BE2C (cell line): ENCODE results near the gene CD83.

ENCODE experiments used
- DNase-seq: peaks from one replicate; pipeline ENCODE4 v3.0.0-alpha.2; 2020
- H3K27me3 ChIP-seq: fragments of 250-450 bp; sonication (Bioruptor Pico); 2 replicates; pipeline ENCODE4 v1.5.1; 2020; ENCODE audit warnings: mild to moderate bottlenecking
- H3K36me3 ChIP-seq: fragments of 250-450 bp; sonication (Bioruptor Pico); 2 replicates; pipeline ENCODE4 v1.5.1; 2020; ENCODE audit warnings: mild to moderate bottlenecking
- H3K4me1 ChIP-seq: fragments of 250-450 bp; sonication (Bioruptor Pico); 2 replicates; pipeline ENCODE4 v1.5.1; 2020
- H3K4me3 ChIP-seq: 2 replicates; pipeline ENCODE4 v1.5.1; 2011; ENCODE audit warnings: low read depth, low read length
- H3K9me3 ChIP-seq: fragments of 250-450 bp; sonication (Bioruptor Pico); 2 replicates; pipeline ENCODE4 v1.5.1; 2020
- TF ChIP-seq, protein P1 (sequence below): IDR thresholded peaks from 2 replicates; pipeline ENCODE4 v1.5.1; 2012; ENCODE audit warnings: mild to moderate bottlenecking, low read depth, low read length

CD83 gene

GRCh38 chr6:14174996-14175395, 57.4 kb downstream of the CD83 start:
- TF ChIP-seq, protein P1, sequence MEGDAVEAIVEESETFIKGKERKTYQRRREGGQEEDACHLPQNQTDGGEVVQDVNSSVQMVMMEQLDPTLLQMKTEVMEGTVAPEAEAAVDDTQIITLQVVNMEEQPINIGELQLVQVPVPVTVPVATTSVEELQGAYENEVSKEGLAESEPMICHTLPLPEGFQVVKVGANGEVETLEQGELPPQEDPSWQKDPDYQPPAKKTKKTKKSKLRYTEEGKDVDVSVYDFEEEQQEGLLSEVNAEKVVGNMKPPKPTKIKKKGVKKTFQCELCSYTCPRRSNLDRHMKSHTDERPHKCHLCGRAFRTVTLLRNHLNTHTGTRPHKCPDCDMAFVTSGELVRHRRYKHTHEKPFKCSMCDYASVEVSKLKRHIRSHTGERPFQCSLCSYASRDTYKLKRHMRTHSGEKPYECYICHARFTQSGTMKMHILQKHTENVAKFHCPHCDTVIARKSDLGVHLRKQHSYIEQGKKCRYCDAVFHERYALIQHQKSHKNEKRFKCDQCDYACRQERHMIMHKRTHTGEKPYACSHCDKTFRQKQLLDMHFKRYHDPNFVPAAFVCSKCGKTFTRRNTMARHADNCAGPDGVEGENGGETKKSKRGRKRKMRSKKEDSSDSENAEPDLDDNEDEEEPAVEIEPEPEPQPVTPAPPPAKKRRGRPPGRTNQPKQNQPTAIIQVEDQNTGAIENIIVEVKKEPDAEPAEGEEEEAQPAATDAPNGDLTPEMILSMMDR = no peak
- H3K36me3 ChIP-seq = no peaks in the 10 kb centered on the region
- DNase-seq = no peak
- H3K27me3 ChIP-seq = no peaks in the 10 kb centered on the region
- no peak overlapping the region for H3K4me3 ChIP-seq
- H3K4me1 ChIP-seq = no peaks in the 10 kb centered on the region
- no peaks in the 10 kb centered on the region for H3K9me3 ChIP-seq

GRCh38 chr6:14176429-14176828, 58.9 kb downstream of the CD83 start:
- H3K27me3 ChIP-seq = no peaks in the 10 kb centered on the region
- H3K36me3 ChIP-seq = no peaks in the 10 kb centered on the region
- no peak overlapping the region for H3K4me3 ChIP-seq
- H3K4me1 ChIP-seq = no peaks in the 10 kb centered on the region
- TF ChIP-seq, protein P1 = no peak
- H3K9me3 ChIP-seq = no peaks in the 10 kb centered on the region
- DNase-seq = no peak

DNA sequence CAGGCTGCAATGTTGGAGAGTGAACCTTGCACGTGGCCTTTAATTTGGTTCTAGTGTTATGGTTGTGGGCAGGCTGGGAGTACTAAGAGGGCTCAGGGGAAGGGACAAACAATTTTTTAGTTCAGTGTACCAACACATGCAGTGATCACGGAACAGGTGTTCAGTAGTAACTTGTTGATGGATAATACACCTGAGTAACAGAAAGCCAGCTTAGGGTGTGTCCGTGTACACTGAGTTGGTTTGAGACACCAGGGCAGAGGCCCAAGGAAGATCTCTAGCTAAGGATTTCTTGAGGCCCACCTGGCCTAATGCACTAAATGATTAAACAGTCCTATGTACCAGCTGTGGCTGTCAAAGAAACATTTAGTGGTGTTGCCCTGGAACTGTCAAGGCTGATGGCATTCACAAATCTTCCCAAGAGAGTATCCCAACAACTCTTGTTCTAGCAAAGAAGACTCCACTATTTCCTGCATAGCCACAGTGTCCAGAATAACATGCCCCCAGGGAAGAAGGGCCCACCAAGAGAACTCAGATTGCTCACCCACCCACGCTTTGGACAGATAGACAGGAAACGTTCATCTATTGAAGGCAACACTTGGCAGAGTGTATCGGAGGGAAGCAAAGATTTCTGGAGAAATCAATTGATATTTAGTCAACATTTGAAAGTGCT, 60.0 kb downstream of the CD83 start:
- Histone ChIP-seq H3K4me3 (no peak overlapping the region), H3K27me3 (no peaks in the 10 kb centered on the region), H3K4me1 (no peaks in the 10 kb centered on the region), H3K36me3 (no peaks in the 10 kb centered on the region), H3K9me3 (no peaks in the 10 kb centered on the region)
- DNase-seq = no peak
- TF ChIP-seq, protein P1 = no peak

DNA sequence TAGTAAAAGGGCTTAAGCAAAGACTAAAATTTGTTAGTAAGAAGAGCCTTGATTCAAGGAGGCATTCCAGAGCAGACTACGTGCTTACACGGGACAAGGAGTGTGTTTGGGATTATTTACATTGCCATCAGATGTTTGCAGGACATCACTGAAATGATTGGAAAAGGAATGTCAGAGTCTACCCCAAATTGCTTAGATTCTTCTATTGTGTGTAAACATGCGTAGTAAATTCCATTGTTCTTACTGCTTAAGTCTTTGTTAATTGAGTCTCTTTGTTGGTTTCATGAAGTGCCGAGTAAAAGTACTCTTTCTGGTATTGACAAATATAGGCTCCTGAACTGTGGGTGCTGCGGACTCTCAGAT, 60.5 kb downstream of the CD83 start:
- H3K27me3 ChIP-seq = no peaks in the 10 kb centered on the region
- H3K4me3 ChIP-seq = no peak overlapping the region
- H3K4me1 ChIP-seq = no peaks in the 10 kb centered on the region
- H3K9me3 ChIP-seq = no peaks in the 10 kb centered on the region
- DNase-seq = no peak
- TF ChIP-seq, protein P1 = no peak
- H3K36me3 ChIP-seq = no peaks in the 10 kb centered on the region

DNA sequence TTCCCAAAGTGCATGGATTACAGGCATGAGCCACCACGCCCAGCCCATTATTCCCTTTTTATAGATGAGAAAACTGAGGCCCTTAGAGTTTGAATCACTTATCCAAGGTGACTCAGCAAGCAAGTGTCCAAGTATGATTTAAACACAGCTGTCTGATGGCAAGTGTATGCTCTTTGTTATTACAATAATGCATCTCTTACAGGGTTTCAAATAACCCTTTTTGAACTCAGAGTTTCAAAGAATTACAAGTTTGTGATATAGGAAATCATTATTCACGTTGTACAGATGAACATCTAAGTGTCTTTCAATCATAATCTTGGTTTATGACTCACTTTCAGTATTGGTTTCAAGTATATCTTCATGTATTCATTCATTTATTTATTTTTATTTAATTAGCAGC, 63.0 kb downstream of the CD83 start:
- no peak for DNase-seq
- Histone ChIP-seq H3K4me1 (no peaks in the 10 kb centered on the region), H3K36me3 (no peaks in the 10 kb centered on the region), H3K4me3 (no peak overlapping the region), H3K9me3 (no peaks in the 10 kb centered on the region), H3K27me3 (no peaks in the 10 kb centered on the region)
- TF ChIP-seq, protein P1 = no peak

GRCh38 chr6:14182916-14183315, 65.3 kb downstream of the CD83 start:
- no peaks in the 10 kb centered on the region for H3K4me1 ChIP-seq
- no peak for DNase-seq
- no peak overlapping the region for H3K4me3 ChIP-seq
- no peaks in the 10 kb centered on the region for H3K27me3 ChIP-seq
- no peaks in the 10 kb centered on the region for H3K9me3 ChIP-seq
- TF ChIP-seq, protein P1 = no peak
- no peaks in the 10 kb centered on the region for H3K36me3 ChIP-seq
